Progenitor cell of endocrine pancreas (in vitro differentiated cells): ENCODE data around the gene KITLG. TPM values are rescaled to one million over a fixed set of nuclear protein-coding genes. Genes with fewer than 3 reads are reported as not detected.

Experiments
- DNase-seq: peaks from one replicate; pipeline ENCODE4 v3.0.0; 2021; ENCODE audit warnings: low spot score; ENCODE audit not compliant: unreplicated experiment
- H3K27ac Mint-ChIP-seq: 2 replicates; pipeline ENCODE4 v1.8.0; 2021; ENCODE audit warnings: mild to moderate bottlenecking, moderate library complexity, mixed read lengths
- H3K27me3 Mint-ChIP-seq: 2 replicates; pipeline ENCODE4 v1.8.0; 2021; ENCODE audit warnings: mixed read lengths
- H3K36me3 Mint-ChIP-seq: 2 replicates; pipeline ENCODE4 v1.8.0; 2022; ENCODE audit warnings: mixed read lengths; ENCODE audit not compliant: insufficient read depth
- H3K4me1 Mint-ChIP-seq: 2 replicates; pipeline ENCODE4 v1.8.0; 2021; ENCODE audit warnings: low read depth, mixed read lengths
- H3K4me3 Mint-ChIP-seq: 2 replicates; pipeline ENCODE4 v1.8.0; 2021; ENCODE audit warnings: low read depth, mild to moderate bottlenecking, moderate library complexity, mixed read lengths
- H3K9me3 Mint-ChIP-seq: 2 replicates; pipeline ENCODE4 v1.8.0; 2021; ENCODE audit warnings: low read depth, mixed read lengths
- total RNA-seq: library from RNA; stranded (reverse); gene quantifications from 2 replicates; pipeline ENCODE4 v1.2.1, GENCODE V29; 2021
- TF ChIP-seq, protein P1 (sequence below): fragments of 200-600 bp; sonication (generic); IDR thresholded peaks from one replicate; pipeline ENCODE4 v1.5.0; 2021; ENCODE audit warnings: antibody characterized with exemption, mild to moderate bottlenecking; ENCODE audit not compliant: unreplicated experiment

Gene KITLG
- total RNA-seq, 1 donor from 2014 or later = 9.1 TPM

DNA sequence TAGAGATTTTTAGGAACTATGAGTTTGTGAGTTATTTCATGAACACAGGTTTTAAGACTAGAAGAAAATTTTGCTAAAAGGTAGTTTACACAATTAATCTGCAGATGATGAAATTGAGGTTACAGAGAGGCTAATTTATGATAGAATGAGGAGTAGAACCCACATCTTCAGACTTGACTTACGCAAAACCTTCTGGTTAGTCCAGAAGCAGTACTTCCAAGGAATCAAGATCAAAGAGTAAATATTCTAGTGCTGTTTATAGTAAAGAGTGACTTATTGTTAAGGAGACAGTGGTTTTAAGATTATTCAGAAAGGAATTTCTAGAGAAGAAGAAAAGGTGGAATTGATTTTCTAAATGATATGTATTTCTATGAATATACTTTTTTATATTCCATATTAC lies 10.6 kb upstream of the KITLG start:
- Mint-ChIP-seq H3K27me3 (no peaks in the 10 kb centered on the region), H3K4me1 (no peaks in the 10 kb centered on the region), H3K9me3 (peaks cover 18% of the 10 kb centered on the region), H3K4me3 (no peak overlapping the region), H3K27ac (no peak overlapping the region), H3K36me3 (peaks cover 6% of the 10 kb centered on the region)
- no peak for DNase-seq
- TF ChIP-seq, protein P1, sequence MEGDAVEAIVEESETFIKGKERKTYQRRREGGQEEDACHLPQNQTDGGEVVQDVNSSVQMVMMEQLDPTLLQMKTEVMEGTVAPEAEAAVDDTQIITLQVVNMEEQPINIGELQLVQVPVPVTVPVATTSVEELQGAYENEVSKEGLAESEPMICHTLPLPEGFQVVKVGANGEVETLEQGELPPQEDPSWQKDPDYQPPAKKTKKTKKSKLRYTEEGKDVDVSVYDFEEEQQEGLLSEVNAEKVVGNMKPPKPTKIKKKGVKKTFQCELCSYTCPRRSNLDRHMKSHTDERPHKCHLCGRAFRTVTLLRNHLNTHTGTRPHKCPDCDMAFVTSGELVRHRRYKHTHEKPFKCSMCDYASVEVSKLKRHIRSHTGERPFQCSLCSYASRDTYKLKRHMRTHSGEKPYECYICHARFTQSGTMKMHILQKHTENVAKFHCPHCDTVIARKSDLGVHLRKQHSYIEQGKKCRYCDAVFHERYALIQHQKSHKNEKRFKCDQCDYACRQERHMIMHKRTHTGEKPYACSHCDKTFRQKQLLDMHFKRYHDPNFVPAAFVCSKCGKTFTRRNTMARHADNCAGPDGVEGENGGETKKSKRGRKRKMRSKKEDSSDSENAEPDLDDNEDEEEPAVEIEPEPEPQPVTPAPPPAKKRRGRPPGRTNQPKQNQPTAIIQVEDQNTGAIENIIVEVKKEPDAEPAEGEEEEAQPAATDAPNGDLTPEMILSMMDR = no peak

DNA sequence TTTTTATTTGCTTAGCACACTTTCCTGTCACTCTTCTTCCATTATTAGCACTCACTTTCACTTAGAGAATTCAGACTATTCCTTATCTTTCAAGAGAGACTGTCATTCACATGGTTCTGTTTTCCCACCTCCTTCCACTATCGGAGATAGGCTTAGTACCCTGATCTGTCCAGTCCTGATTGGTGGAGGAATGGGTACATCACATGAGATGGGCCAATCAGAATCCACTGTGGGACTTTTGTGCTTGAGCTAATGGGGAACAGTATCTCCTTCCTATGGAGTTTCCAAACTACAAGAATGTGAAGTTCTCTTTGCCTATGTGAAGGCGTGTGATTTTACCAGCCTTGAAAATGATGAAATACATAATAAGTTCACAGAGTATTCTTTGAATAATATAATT lies 4.8 kb upstream of the KITLG start:
- DNase-seq = no peak
- peaks cover 6% of the 10 kb centered on the region for H3K36me3 Mint-ChIP-seq
- peaks cover 25% of the 10 kb centered on the region for H3K9me3 Mint-ChIP-seq
- TF ChIP-seq, protein P1 = no peak
- H3K4me3 Mint-ChIP-seq = no peak overlapping the region
- peaks cover 5% of the 10 kb centered on the region for H3K27me3 Mint-ChIP-seq
- no peak overlapping the region for H3K27ac Mint-ChIP-seq
- H3K4me1 Mint-ChIP-seq = peaks cover 2% of the 10 kb centered on the region

DNA sequence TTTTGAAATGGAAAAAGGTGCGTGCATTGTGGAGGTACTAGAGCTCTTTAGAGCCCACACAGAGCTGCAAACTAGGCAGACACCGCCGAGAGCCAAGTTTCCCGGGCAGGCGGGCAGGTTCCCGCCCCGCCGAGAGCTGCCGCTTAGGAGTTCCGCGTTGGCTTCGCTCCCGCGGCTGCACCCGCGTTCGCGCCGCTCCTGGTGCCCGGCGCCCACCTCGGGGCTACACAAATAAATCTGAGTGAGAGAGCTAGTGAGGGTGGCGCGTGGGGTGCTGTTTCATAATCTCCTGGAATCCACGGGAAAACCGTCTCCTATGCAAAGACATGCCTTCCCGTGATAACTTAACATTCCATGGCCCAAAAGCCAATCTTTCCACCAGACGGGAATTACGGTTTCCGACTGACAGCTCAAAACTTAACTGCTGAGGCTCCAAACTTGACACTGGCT lies 645 bp downstream of the KITLG start:
- Mint-ChIP-seq H3K27me3 (peaks cover 5% of the 10 kb centered on the region), H3K36me3 (no peaks in the 10 kb centered on the region), H3K9me3 (no peaks in the 10 kb centered on the region), H3K4me1 (peaks cover 33% of the 10 kb centered on the region), H3K4me3 (peak overlapping the region; percentile 93), H3K27ac (peak overlapping the region; percentile 79)
- TF ChIP-seq, protein P1 = no peak
- DNase-seq = peak; percentile 19

DNA sequence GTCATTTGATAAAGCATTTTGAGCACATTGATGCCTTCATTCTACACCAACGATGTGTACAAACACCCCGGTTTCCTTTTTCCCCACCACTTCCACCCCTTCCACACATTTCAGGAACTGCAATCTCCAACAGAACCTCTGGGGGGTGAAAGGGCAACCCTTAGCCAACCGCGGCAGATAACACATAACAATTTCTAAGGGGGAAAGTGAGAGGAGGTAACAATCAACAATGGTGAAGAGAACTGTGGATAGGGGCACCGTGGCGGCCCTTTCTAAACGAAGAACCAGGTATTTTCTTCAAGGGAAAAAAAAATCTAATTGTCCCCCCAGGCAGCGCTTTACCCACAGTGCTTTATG lies 1.1 kb downstream of the KITLG start:
- TF ChIP-seq, protein P1 = peak; percentile 50
- H3K27me3 Mint-ChIP-seq = peaks cover 5% of the 10 kb centered on the region
- H3K4me3 Mint-ChIP-seq = peak overlapping the region; percentile 93
- no peaks in the 10 kb centered on the region for H3K36me3 Mint-ChIP-seq
- H3K9me3 Mint-ChIP-seq = no peaks in the 10 kb centered on the region
- H3K4me1 Mint-ChIP-seq = peaks cover 36% of the 10 kb centered on the region
- H3K27ac Mint-ChIP-seq = peak overlapping the region; percentile 57
- DNase-seq = peak; percentile 10

DNA sequence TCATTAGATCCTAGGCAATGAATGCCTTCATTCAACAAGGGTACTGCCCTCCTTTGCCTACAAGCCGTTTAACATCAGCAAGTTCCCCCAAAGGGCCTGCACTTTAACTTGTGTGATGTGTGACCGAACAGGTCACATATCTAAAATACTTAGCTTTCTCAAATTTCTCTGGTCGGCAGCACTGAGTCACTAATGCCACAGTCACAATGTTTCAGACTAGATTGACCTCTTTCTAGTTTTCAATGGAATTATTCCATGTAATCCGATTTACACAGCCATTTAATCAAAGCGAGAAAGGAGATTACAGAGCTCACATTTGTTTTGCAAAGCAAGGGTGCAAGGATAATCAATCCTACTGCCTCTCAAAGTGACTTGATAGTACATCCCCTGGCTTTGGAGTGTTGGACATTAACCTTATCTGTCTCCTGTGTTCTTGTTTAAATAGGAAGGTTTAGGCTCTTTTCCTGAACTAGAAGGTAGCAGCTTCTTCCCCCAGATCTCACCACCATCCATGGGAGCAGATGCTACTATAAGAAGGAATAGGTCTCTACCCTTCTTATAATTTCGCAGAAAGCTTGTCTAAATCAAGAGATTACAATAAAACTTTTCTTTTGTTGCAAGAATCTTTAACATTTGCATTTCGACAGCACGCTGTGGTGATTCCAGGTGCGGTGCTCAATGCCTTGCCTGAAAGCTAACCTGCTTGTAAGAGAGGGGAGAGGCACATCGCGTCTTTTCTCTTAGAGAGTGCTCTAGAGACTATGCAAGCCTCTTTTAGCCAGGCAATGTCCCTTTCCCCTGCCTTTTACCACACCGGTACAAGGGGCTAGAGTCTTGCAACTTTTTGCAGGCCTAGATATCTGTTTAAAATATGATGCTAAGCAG lies 1.8 kb downstream of the KITLG start:
- Mint-ChIP-seq H3K4me3 (peak overlapping the region; percentile 93), H3K4me1 (peaks cover 38% of the 10 kb centered on the region)
- no peak for DNase-seq

More for the DNA sequence above, 1.8 kb downstream of the KITLG start:
- H3K36me3 Mint-ChIP-seq = no peaks in the 10 kb centered on the region
- TF ChIP-seq, protein P1 = no peak
- H3K27me3 Mint-ChIP-seq = peaks cover 5% of the 10 kb centered on the region
- H3K9me3 Mint-ChIP-seq = no peaks in the 10 kb centered on the region
- H3K27ac Mint-ChIP-seq = peak overlapping the region; percentile 57
